IPS DF 6.9 (cell line): ENCODE results near the gene COL12A1.

ENCODE experiments used
- DNase-seq: peaks from one replicate; pipeline ENCODE4 v3.0.0-alpha.2; 2013; ENCODE audit warnings: low read depth, low spot score
- H3K27ac ChIP-seq: one replicate; pipeline ENCODE4 v1.5.1; 2013; ENCODE audit warnings: low read length, control low read depth
- H3K27me3 ChIP-seq: 2 replicates; pipeline ENCODE4 v1.6.1; 2013; ENCODE audit warnings: mild to moderate bottlenecking, low read length; ENCODE audit not compliant: control insufficient read depth, insufficient read depth
- H3K36me3 ChIP-seq: 2 replicates; pipeline ENCODE4 v1.6.1; 2013; ENCODE audit warnings: low read length; ENCODE audit not compliant: control insufficient read depth, insufficient read depth
- H3K4me1 ChIP-seq: 2 replicates; pipeline ENCODE4 v1.6.1; 2013; ENCODE audit warnings: low read length; ENCODE audit not compliant: control insufficient read depth, insufficient read depth
- H3K4me3 ChIP-seq: 2 replicates; pipeline ENCODE4 v1.5.1; 2013; ENCODE audit warnings: mild to moderate bottlenecking, low read length
- H3K9me3 ChIP-seq: 2 replicates; pipeline ENCODE4 v1.6.1; 2013; ENCODE audit warnings: low read length, inconsistent platforms; ENCODE audit not compliant: control insufficient read depth, insufficient read depth
- WGBS: extraction: QIAGEN DNeasy Blood & Tissue Kit; methylation state at CpG from one replicate; pipeline ENCODE4 v1.1.7; 2013; ENCODE audit warnings: mixed read lengths, missing lambda C conversion rate; ENCODE audit not compliant: insufficient read length, insufficient coverage; 5-methylcytosine and 5-hydroxymethylcytosine counted together

COL12A1 gene

DNA sequence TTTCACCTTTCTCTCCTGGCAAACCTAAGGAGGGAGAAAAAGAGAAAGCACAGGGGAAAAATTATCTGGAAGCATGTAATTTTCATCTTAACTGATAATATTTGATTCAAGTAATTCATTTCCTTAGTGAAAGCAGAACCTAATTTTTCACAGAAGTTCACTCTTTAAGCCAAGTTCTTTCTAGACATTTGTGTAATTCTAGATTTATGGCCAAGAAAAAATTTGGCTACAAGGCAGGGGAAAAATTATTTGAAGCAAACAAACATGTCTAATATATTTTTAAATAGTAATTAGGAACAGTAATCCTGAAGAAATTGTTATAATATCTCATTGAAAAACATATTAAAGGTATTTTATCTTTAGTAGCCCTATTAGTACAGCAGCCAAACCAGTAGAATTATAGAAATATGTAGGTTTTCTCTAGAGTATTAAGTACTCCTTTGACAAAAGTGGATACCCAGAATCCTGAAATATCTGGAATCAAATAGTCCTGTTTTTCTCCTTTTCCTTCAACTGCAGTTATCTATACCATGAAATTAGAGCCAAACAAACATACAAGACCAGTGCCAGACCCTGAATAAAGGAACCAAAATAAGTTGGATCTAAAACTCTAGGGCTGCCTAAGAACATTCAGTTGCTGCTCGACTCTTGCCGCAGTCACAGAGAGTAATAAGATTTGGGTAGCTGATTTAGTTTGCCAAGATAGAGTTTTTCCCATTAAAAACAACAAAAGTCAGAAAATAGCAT, 116.5 kb downstream of the COL12A1 start:
- DNase-seq = no peak
- Histone ChIP-seq H3K27ac (no peak overlapping the region), H3K9me3 (no peaks in the 10 kb centered on the region), H3K4me1 (no peaks in the 10 kb centered on the region), H3K27me3 (no peaks in the 10 kb centered on the region; the same call in 1 of the 2 replicates), H3K4me3 (no peak overlapping the region), H3K36me3 (no peaks in the 10 kb centered on the region)
- WGBS = no CpG with 5 or more reads among the region's 2 CpGs

DNA sequence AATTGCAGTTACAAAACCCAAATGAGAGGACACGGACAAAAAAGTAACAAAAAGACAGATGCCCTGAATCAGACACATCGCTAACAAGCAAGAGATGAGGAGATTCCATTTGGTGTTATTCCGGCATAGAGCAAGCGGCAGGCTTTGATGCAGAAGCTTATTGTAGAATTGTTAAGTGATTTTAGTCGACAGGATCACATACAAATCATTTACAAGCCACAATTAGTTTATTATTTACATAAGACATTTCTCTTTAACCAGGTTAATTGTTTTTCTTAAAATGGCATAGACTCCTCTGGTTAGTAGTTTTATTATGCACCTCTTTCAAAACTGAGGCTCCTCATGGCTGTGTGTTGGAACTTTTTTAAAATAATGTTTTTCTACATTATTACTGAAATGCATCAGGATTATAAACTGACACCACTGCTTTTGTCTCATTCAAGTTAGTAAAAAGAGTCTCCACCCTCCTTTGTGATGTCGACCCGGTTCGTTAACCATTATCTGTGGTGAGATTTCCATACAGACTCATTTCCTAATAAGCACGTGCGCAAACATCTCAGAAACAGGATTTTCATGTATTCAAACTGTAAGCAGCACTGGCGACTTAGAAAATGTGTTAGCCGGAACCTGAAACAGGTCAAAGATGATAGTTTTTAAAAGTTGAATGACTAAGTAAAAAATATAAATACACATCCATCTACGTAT, 119.8 kb downstream of the COL12A1 start:
- H3K27me3 ChIP-seq = no peaks in the 10 kb centered on the region; the same call in 1 of the 2 replicates
- no peak overlapping the region for H3K4me3 ChIP-seq
- H3K9me3 ChIP-seq = no peaks in the 10 kb centered on the region
- H3K36me3 ChIP-seq = no peaks in the 10 kb centered on the region
- WGBS = no CpG with 5 or more reads among the region's 13 CpGs
- DNase-seq = no peak
- no peak overlapping the region for H3K27ac ChIP-seq
- H3K4me1 ChIP-seq = no peaks in the 10 kb centered on the region

DNA sequence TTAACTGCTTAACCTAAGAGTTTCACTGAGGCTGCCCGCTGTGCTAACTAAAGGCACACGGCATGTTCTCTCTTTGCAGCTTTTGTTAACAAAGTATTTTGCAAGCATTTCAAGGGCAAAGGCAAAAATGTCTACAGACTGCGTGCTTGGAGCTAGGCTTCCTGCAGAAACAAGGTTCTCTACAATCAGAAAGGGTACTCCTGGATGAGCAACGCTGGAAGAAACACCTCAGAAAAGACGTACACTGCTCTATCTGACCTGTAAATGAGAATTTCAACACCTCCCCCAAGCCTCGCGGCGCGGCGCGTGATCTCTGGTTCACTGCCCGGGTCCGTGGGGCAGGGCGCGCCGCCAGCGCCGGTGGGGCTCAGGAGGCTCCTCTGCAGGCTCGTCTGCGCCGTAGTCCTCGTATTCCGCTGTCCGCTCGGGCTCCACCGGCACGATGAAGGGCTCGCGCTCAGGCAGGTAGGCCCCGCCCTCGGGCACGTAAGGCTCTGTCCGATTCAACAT, 120.9 kb downstream of the COL12A1 start:
- Histone ChIP-seq H3K4me1 (no peaks in the 10 kb centered on the region), H3K27me3 (no peaks in the 10 kb centered on the region; the same call in 1 of the 2 replicates), H3K4me3 (peak overlapping the region; percentile 38; the same call in 1 of the 2 replicates), H3K9me3 (no peaks in the 10 kb centered on the region), H3K27ac (no peak overlapping the region), H3K36me3 (no peaks in the 10 kb centered on the region)
- no peak for DNase-seq
- WGBS = no CpG with 5 or more reads among the region's 33 CpGs

DNA sequence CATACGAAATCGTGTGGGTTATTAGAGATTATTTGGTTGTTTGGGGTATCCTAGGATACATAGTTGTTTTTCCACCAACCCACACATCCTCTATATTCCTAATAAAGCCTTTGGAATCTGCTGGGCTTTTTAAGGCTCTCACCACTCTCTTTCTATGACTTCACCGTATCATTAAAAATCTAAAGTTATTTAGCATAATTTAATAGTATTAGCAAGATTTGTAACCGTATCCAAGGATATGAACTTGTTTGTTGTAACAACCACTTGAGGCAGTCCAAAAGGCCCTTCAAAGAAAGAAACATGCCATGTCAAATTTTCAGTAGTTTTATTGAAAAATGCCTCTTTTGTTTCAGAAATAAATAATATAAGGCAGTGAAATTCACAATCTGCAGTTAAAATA, 121.8 kb downstream of the COL12A1 start:
- H3K36me3 ChIP-seq = no peaks in the 10 kb centered on the region
- 100% methylated on average over 2 of the region's 4 CpGs for WGBS
- H3K4me1 ChIP-seq = no peaks in the 10 kb centered on the region; the same call in 1 of the 2 replicates
- DNase-seq = no peak
- no peak overlapping the region for H3K27ac ChIP-seq
- H3K4me3 ChIP-seq = no peak overlapping the region
- no peaks in the 10 kb centered on the region for H3K9me3 ChIP-seq
- no peaks in the 10 kb centered on the region; the same call in 1 of the 2 replicates for H3K27me3 ChIP-seq

DNA sequence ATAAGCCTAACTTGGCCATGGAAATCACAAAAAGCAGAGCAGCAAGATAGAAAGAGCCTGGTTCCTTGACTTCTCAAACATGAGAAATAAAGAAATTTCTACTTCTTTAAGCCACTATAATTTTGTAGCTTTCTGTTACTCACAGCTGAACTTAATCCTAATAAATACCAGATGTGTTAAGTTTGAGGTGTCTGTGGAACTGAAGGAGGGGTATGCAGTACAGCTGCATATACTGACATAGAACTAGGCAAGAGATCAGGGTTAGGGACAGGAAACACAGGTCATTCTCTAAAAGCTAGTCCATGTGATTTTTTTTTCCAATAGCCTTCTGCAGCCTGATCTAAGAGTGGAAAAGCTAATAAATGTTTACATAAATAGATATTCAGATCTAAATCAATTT, 123.9 kb downstream of the COL12A1 start:
- Histone ChIP-seq H3K36me3 (no peaks in the 10 kb centered on the region), H3K27ac (no peak overlapping the region), H3K27me3 (no peaks in the 10 kb centered on the region; the same call in 1 of the 2 replicates), H3K4me1 (no peaks in the 10 kb centered on the region; the same call in 1 of the 2 replicates), H3K4me3 (no peak overlapping the region), H3K9me3 (no peaks in the 10 kb centered on the region)
- DNase-seq = no peak

DNA sequence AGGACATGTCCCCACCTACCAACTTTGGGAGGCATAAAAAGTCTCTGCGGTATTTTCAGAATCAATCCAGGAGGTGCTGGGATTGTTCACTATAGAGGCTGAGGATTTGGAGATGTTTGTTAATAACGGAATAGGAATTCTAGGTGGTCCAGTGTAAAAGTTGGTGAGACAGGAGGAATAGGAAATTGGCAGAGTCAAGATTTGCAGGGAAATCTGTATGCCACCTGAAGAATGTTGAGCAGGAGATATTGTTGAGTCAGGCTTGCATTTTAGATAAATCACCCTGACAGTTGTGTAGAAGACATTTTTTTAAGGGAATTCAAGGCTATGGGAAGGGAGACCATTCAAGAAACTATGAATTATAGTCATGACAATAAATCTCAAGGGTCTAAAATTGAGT, 124.8 kb downstream of the COL12A1 start:
- no peak overlapping the region for H3K27ac ChIP-seq
- H3K27me3 ChIP-seq = no peaks in the 10 kb centered on the region; the same call in 1 of the 2 replicates
- DNase-seq = no peak
- no peaks in the 10 kb centered on the region; the same call in 1 of the 2 replicates for H3K4me1 ChIP-seq
- H3K9me3 ChIP-seq = no peaks in the 10 kb centered on the region
- H3K36me3 ChIP-seq = no peaks in the 10 kb centered on the region
- 100% methylated on average over 1 of the region's 2 CpGs for WGBS
- H3K4me3 ChIP-seq = no peak overlapping the region

DNA sequence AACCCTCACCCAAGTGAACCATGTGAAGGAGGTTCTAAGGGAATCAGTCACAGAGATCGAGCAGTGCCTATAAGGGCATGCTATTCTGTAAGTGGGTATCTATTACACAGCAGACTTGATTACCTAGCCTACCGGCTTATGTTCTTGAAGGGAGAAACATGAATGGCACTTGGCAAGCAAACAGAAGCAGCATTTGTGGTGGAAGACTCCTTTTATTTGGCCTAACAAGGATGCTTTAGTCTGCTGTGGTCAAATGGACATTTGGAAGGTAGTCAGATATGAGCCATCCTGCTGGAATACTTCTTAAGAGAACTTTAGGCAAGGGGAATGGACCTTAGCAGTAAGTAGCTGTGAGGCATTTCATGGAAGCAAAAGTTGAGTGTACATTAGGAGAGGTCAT, 126.3 kb downstream of the COL12A1 start:
- no peak overlapping the region for H3K27ac ChIP-seq
- whole genome bisulfite sequencing = no CpG with 5 or more reads among the region's 2 CpGs
- no peaks in the 10 kb centered on the region for H3K9me3 ChIP-seq
- H3K4me1 ChIP-seq = no peaks in the 10 kb centered on the region; the same call in 1 of the 2 replicates
- no peaks in the 10 kb centered on the region for H3K27me3 ChIP-seq
- DNase-seq = no peak
- H3K36me3 ChIP-seq = no peaks in the 10 kb centered on the region
- no peak overlapping the region for H3K4me3 ChIP-seq

DNA sequence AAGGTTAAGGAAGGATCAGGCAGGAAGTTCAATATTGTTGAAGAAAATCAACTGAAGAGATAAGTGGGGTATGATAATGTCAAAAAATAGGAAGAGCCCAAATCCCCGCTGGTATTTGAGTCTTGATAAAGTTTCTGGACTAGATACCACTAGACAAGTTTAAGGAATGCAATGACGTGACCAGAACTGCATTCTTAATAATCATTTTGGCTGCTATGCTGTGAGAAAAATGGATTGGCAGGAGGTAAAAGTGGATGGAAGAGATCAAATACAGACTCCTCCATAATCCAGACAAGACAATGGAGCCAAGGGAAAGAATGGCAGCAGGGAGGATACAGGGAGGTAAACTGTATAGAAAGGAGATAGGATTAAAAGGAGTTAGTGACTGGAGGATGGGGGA, 128.2 kb downstream of the COL12A1 start:
- H3K36me3 ChIP-seq = no peaks in the 10 kb centered on the region
- H3K4me3 ChIP-seq = no peak overlapping the region
- no peaks in the 10 kb centered on the region; the same call in 1 of the 2 replicates for H3K4me1 ChIP-seq
- no peaks in the 10 kb centered on the region for H3K9me3 ChIP-seq
- no peaks in the 10 kb centered on the region for H3K27me3 ChIP-seq
- WGBS = no CpG with 5 or more reads among the region's 2 CpGs
- DNase-seq = no peak
- H3K27ac ChIP-seq = no peak overlapping the region

DNA sequence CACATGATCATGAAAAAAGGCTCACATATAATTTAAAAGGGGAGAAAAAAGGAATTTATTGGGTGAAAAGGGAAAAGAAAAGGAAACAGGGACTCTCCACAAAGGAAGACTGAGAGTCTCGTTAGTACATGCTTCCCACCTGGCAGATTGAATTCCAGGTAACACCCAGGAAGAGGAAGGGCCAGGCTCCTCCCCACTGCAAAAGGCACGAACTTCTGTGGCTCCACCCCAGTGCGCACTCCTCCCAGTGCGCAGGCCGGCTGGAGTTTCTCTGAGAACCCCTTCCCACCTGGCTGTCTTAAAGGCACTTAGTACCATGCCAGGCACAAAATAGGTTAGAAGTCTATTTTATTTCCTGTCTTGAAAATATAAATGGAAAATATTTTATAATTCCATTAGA, 129.8 kb downstream of the COL12A1 start:
- no peak overlapping the region for H3K4me3 ChIP-seq
- H3K4me1 ChIP-seq = no peaks in the 10 kb centered on the region; the same call in 1 of the 2 replicates
- WGBS = no CpG with 5 or more reads among the region's 5 CpGs
- DNase-seq = no peak
- no peaks in the 10 kb centered on the region for H3K27me3 ChIP-seq
- H3K9me3 ChIP-seq = no peaks in the 10 kb centered on the region
- H3K36me3 ChIP-seq = no peaks in the 10 kb centered on the region
- no peak overlapping the region for H3K27ac ChIP-seq

DNA sequence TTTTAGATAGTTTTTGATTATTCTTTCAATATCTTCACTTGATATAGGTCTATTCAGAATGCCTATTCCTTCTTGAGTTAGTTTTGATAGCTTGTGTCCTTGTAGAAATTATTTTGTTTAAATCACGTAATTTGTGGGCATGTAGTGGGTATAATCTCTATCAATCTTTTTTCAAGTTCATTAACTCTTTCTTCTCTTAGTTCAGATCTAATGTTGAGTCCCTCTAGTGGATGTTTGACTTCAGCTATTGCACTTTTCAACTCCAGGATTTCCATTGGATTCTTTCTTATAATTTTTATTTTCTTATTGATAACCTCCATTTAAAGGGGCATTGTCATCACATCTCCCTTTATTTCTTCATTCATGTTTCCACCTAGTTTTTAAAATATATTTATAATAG, 135.6 kb downstream of the COL12A1 start:
- Histone ChIP-seq H3K36me3 (no peaks in the 10 kb centered on the region), H3K27me3 (no peaks in the 10 kb centered on the region), H3K4me1 (no peaks in the 10 kb centered on the region), H3K27ac (no peak overlapping the region), H3K9me3 (no peaks in the 10 kb centered on the region), H3K4me3 (no peak overlapping the region)
- no peak for DNase-seq
- WGBS = no CpG with 5 or more reads among the region's 1 CpG
